GM19468 (cell line): ENCODE results near the gene ITPR3.

Source experiments
- ATAC-seq: cut with Tn5 transposase; IDR thresholded peaks from one replicate; pipeline ENCODE4 v1.9.1; 2021; ENCODE audit warnings: mild to moderate bottlenecking, moderate library complexity, moderate number of reproducible peaks; ENCODE audit not compliant: unreplicated experiment; ENCODE audit errors: extremely low read depth

The ITPR3 gene

GRCh38 chr6:33683576-33684427, 62.7 kb downstream of the ITPR3 start:
- no peak for ATAC-seq

GRCh38 chr6:33684428-33684896, 63.3 kb downstream of the ITPR3 start:
- ATAC-seq, result no peak

GRCh38 chr6:33684983-33685382, 63.9 kb downstream of the ITPR3 start:
- ATAC-seq, result no peak

DNA sequence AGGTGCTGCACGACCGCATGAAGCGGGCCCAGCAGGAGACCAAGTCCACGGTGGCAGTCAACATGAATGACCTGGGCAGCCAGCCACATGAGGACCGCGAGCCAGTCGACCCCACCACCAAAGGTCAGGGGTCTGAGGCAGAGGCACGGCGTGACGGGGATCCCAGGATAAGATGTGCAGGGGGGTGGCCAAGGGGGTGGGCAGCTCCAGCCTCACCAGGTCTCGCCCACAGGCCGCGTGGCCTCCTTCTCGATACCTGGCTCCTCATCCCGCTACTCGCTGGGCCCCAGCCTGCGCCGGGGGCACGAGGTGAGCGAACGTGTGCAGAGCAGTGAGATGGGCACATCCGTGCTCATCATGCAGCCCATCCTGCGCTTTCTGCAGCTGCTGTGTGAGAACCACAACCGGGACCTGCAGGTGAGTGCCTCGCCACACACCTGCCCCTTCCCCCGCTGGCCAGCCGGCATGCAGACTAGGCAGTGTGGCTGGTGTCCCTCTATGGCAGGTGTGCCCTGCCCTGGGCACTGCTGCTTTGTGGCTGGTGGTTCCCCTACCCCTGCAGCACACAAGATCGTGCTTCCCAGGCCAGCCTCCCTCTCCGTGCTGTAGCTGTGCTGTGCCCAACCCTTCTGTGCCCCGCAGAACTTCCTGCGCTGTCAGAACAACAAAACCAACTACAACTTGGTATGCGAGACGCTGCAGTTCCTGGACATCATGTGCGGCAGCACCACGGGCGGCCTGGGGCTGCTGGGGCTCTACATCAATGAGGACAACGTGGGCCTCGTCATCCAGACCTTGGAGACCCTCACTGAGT, 64.5 kb downstream of the ITPR3 start:
- no peak for ATAC-seq

DNA sequence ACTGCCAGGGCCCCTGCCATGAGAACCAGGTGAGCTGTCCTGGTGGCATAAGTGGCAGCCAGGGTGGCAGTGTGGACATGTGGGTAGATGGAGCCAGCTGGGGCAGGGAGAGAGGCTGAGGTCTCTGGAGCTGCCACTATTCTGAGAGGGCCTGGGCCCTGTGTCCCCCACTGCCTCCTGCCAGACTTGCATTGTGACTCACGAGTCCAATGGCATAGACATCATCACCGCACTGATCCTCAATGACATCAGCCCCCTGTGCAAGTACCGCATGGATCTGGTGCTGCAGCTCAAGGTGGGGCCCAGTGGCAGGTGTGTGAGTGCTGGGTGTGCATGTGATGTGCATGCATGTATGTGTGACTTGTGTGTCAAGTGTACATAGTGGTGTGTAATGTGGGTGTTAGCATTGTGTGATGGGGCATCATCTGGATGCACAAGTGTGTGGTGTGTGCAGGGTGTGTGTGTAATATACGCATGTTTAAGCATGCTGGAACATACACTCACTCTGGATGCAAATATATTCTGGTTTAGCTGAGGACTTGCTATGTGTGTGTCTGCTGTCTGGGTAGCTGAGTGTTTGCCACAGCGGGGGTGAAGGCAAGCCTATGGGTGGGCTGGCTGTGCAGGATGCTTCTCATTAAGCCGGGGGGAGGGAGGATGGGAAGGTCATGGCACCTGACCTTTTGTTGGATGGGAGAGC, 65.3 kb downstream of the ITPR3 start:
- no peak for ATAC-seq

DNA sequence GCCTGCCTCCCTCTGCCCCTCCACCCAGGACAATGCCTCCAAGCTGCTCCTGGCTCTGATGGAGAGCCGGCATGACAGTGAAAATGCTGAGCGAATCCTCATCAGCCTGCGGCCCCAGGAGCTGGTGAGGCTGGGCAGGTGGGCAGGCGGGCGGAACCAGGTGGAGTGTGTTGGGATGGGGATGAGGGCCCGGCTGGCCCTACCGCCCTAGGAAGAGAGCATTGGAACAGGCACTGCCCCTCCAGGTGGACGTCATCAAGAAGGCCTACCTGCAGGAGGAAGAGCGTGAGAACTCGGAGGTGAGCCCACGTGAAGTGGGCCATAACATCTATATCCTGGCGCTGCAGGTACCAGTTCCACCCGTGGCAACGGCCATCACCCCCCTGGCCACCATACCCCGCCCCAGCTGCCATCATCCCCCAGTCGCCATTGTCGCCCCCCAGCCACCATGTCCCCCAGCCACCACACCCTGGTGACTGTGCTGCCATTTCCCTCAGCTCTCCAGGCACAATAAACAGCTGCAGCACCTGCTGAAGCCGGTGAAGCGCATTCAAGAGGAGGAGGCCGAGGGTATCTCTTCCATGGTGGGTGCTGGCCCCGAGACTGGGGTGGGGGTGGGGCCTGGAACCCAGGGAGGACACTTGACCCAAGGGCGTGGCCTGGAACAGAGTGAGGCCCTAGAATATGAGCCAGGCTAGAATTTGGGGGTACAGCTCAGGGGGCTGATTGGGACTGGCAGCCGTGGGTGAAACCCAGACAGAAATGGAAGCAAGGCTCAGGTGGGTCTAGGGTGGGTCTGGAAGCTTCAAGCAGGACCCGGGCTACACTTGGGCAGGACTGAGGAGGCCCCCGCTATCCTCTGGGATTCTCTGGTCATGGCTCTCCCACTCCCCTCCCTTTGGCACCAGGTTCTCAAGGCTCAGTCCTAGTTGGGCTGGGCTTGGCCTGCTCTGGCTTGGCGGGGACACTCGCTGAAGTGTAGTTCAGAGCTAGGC, 66.2 kb downstream of the ITPR3 start:
- no peak for ATAC-seq

- ATAC-seq, result no peak
These were observed 66.9 kb downstream of the ITPR3 start for GRCh38 chr6:33688006-33688405.

GRCh38 chr6:33688451-33689147, 67.5 kb downstream of the ITPR3 start:
- no peak for ATAC-seq

DNA sequence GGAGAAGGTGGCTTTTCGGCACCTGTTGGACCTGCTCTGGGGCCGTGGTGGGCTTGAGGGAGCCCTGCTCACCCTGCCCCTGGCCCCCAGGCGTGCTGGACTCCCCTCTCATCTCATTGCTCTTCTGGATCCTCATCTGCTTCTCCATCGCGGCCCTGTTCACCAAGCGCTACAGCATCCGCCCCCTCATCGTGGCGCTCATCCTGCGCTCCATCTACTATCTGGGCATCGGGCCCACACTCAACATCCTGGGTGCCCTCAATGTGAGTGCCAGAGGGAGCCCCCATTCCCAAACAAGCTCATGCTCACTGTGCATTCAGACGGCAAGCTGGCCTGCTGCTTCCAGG, 68.0 kb downstream of the ITPR3 start:
- ATAC-seq, result no peak

DNA sequence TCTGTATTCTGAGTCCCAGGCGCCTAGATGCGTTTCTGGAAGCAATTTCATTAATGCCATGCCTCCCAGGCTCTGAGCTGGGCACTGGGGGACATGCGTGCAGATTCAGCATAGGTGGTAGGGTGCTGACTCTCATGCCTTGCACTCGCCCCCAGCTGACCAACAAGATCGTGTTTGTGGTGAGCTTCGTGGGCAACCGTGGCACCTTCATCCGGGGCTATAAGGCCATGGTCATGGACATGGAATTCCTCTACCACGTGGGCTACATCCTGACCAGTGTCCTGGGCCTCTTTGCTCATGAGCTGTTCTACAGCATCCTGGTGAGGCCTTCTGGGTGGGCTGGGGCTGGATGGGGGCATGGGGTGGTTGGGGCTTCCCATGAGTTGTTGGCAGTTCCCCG, 68.8 kb downstream of the ITPR3 start:
- no peak for ATAC-seq

GRCh38 chr6:33690766-33691165, 69.6 kb downstream of the ITPR3 start:
- ATAC-seq, result no peak

- no peak for ATAC-seq
These were observed 70.4 kb downstream of the ITPR3 start for GRCh38 chr6:33691456-33692077.

- no peak for ATAC-seq
These were observed 71.1 kb downstream of the ITPR3 start for GRCh38 chr6:33692078-33692759.

DNA sequence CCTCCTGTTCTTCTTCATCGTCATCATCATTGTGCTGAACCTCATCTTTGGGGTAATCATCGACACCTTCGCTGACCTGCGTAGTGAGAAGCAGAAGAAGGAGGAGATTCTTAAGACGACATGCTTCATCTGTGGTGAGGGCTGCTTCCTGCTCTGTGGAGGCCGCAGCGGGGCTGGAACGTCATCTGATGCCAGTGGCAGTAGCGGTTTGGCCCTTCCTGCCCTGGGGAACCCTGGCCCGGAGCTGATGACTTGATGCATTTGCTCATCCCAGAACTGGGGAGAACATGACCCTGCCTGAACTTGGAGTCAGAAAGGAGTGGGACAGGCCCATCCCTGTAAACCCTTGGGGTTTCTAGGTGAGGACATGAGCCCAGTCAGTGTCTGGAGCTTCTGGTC, 71.6 kb downstream of the ITPR3 start:
- ATAC-seq, result no peak

DNA sequence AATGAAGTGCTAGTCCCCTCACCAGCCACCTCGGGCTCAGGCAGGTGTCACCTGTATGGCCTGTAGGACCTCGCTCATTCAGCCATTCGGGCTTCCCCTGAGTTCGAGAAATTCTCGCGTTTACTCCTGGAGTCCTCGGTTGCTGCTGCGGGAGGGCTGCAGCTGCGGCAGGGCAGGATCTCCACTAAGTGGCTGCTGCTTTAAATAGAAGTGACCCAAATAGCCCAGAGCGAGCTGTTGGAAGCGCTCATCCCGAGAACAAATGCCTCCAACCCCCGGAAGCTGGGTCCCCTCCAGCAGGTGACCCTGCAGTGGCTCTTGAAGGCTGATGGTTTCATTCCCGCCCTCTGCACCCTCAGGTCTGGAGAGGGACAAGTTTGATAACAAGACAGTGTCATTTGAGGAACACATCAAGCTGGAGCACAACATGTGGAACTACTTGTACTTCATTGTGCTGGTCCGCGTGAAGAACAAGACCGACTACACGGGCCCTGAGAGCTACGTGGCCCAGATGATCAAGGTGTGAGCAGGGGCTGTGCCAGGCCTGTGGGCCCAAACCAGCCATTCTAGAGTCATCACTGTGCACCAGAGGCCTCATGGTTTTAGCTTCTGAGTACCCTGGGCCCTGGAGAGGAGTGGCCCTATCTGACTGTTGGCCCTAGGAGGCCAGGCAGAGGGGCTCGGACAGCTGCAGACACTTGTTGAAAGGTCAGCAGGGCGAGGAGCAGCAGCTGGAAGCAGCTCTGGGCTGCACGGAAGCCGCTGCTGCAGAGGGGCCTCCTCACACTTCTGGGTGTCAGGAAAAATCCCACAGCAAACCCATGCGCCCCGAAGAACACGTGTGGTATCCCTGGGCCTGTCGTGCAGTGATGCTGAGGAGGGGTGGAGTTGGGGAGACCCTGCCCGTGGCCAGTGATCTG, 72.3 kb downstream of the ITPR3 start:
- ATAC-seq, result no peak

DNA sequence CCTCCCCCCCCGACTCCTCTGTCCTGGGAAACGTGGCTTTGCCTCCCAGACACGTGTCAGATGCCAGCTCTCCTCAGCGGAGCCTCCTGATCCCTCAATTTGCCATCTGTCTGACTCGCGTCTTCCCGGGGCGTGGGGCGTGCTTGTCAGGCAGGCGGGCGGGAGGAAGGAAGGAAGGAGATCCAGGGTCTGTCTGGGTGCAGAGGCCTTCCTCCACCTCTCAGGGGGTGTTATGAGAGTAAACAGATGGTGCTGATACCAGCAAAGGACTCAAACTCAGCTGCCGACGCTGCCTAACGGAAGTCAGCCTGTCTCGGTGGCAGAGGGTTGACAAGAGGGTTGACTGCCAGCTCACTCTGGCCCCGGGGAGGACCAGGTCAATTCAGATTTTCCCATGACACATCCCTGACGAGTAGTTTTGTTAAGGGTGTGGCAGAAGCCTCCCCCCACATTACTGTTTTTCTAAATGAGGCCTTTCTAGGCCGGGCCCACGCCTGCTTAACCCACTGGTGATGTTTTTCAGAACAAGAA, 73.3 kb downstream of the ITPR3 start:
- no peak for ATAC-seq

- ATAC-seq, result no peak
These were observed 73.9 kb downstream of the ITPR3 start for GRCh38 chr6:33694977-33695376.
